Skeletal muscle tissue (tissue), 4 donors: ENCODE results near the gene PCDHGA1. TPM values are rescaled to one million over a fixed set of nuclear protein-coding genes. Genes with fewer than 3 reads are reported as not detected.
A peak's percentile ranks its signal among the peaks of the same experiment; 100 is the strongest.
"Not testable (repeated sequence)": the region's sequence is repeated elsewhere in the genome, so short reads cannot be mapped to it uniquely, and the experiment has no call there.

Experiments
- H3K27ac ChIP-seq: one replicate; pipeline ENCODE4 v1.7.0; 2013; ENCODE audit warnings: mild to moderate bottlenecking, low read depth, low read length, inconsistent platforms
- H3K27me3 ChIP-seq, 3 donors: one replicate each; pipeline ENCODE4 v1.7.0; 2013; ENCODE audit warnings: low read length in 3 of 3; ENCODE audit not compliant: control insufficient read depth in 3 of 3, insufficient read depth in 3 of 3
- H3K36me3 ChIP-seq, 3 donors: one replicate each; pipeline ENCODE4 v1.7.0; 2013; ENCODE audit warnings: low read length in 3 of 3; ENCODE audit not compliant: control insufficient read depth in 3 of 3, insufficient read depth in 3 of 3
- H3K4me1 ChIP-seq, 3 donors: one replicate each; pipeline ENCODE4 v1.7.0; 2013; ENCODE audit warnings: low read length in 3 of 3, mild to moderate bottlenecking in 3 of 3; ENCODE audit not compliant: control insufficient read depth in 3 of 3, insufficient read depth in 3 of 3
- H3K4me3 ChIP-seq, 3 donors: one replicate each; pipeline ENCODE4 v1.7.0; 2013; ENCODE audit warnings: low read length in 3 of 3
- H3K9ac ChIP-seq, 3 donors: one replicate each; pipeline ENCODE4 v1.7.0; 2013; ENCODE audit warnings: low read length in 3 of 3, mild to moderate bottlenecking in 3 of 3, moderate library complexity in 2 of 3, low read depth in 1 of 3
- H3K9me3 ChIP-seq, 3 donors: one replicate each; pipeline ENCODE4 v1.7.0; 2013; ENCODE audit warnings: low read length in 3 of 3; ENCODE audit not compliant: control insufficient read depth in 3 of 3
- total RNA-seq: library from RNA; depleted of rRNA; stranded (reverse); fragments of >200 nt; gene quantifications from one replicate; pipeline ENCODE4 v1.2.3, GENCODE V29; 2014
- donor health status: Osteomylitis.

Gene PCDHGA1
- total RNA-seq, 1 donor from 2014 or later: 0.52 TPM

GRCh38 chr5:141419074-141419880, 89.0 kb downstream of the PCDHGA1 start:
- peaks cover 24 to 43% (median 33%) of the 10 kb centered on the region in 3 donors for H3K9me3 ChIP-seq
- H3K27ac ChIP-seq: no peak overlapping the region
- peaks cover 0 to 32% (median 19%) of the 10 kb centered on the region in 3 donors for H3K4me1 ChIP-seq
- H3K27me3 ChIP-seq: peaks cover 2 to 3% (median 2%) of the 10 kb centered on the region in 3 donors
- no peak overlapping the region for H3K9ac ChIP-seq
- H3K4me3 ChIP-seq: peak overlapping the region; percentile 26 to 58 (median 37)
- H3K36me3 ChIP-seq: peaks cover 6 to 19% (median 7%) of the 10 kb centered on the region in 3 donors

GRCh38 chr5:141420855-141421488, 90.7 kb downstream of the PCDHGA1 start, which contains the start of gene PCDHGA11:
PCDHGA11 (plus strand) TSS chr5:141421051; CDS start chr5:141421228, 177 bp downstream.
- Histone ChIP-seq H3K36me3 (peaks cover 5 to 16% (median 6%) of the 10 kb centered on the region in 3 donors), H3K4me1 (peaks cover 0 to 25% (median 19%) of the 10 kb centered on the region in 3 donors), H3K27ac (peak within 1 kb of the TSS; percentile 19), H3K9me3 (peaks cover 30 to 39% (median 36%) of the 10 kb centered on the region in 3 donors), H3K9ac (peak within 1 kb of the TSS in 2 of 3 donors; percentile 50 to 63), H3K4me3 (peak within 1 kb of the TSS; percentile 59 to 71 (median 67)), H3K27me3 (peaks cover 0 to 3% (median 2%) of the 10 kb centered on the region in 3 donors)

GRCh38 chr5:141421489-141421855, 91.2 kb downstream of the PCDHGA1 start:
- H3K9ac ChIP-seq: peak overlapping the region in 2 of 3 donors; percentile 50 to 63
- peaks cover 5 to 18% (median 6%) of the 10 kb centered on the region in 3 donors for H3K36me3 ChIP-seq
- peak overlapping the region; percentile 59 to 71 (median 67) for H3K4me3 ChIP-seq
- peaks cover 0 to 3% (median 2%) of the 10 kb centered on the region in 3 donors for H3K27me3 ChIP-seq
- H3K4me1 ChIP-seq: peaks cover 0 to 25% (median 19%) of the 10 kb centered on the region in 3 donors
- H3K27ac ChIP-seq: peak overlapping the region; percentile 19
- H3K9me3 ChIP-seq: peaks cover 31 to 43% (median 41%) of the 10 kb centered on the region in 3 donors

- H3K4me3 ChIP-seq: peak overlapping the region in 2 of 3 donors; percentile 24 to 41
- peaks cover 0 to 3% (median 2%) of the 10 kb centered on the region in 3 donors for H3K27me3 ChIP-seq
- H3K9ac ChIP-seq: no peak overlapping the region
- no peak overlapping the region for H3K27ac ChIP-seq
- H3K4me1 ChIP-seq: peaks cover 0 to 25% (median 19%) of the 10 kb centered on the region in 3 donors
- peaks cover 9 to 25% (median 11%) of the 10 kb centered on the region in 3 donors for H3K36me3 ChIP-seq
- H3K9me3 ChIP-seq: peaks cover 39 to 55% (median 47%) of the 10 kb centered on the region in 3 donors
Observed at GRCh38 chr5:141422742-141423291, 92.5 kb downstream of the PCDHGA1 start.

- H3K36me3 ChIP-seq: peaks cover 7 to 16% (median 13%) of the 10 kb centered on the region in 3 donors
- H3K4me1 ChIP-seq: peaks cover 2 to 9% (median 4%) of the 10 kb centered on the region in 3 donors
- H3K4me3 ChIP-seq: peak overlapping the region in 2 of 3 donors; percentile 9
- H3K9me3 ChIP-seq: peaks cover 18 to 42% (median 29%) of the 10 kb centered on the region in 3 donors
- H3K27me3 ChIP-seq: no peaks in the 10 kb centered on the region
- no peak overlapping the region for H3K9ac ChIP-seq
- no peak overlapping the region for H3K27ac ChIP-seq
Observed at GRCh38 chr5:141427783-141428426, 97.6 kb downstream of the PCDHGA1 start.

GRCh38 chr5:141430332-141431113, 100.2 kb downstream of the PCDHGA1 start, which contains the start of gene PCDHGA12:
PCDHGA12 (plus strand) TSS chr5:141430507; CDS start chr5:141430760, 253 bp downstream.
- Histone ChIP-seq H3K27ac (no peak within 1 kb of the TSS), H3K9ac (peak within 1 kb of the TSS in 2 of 3 donors; percentile 43 to 51), H3K4me3 (peak within 1 kb of the TSS; percentile 54 to 78 (median 70)), H3K27me3 (no peaks in the 10 kb centered on the region), H3K9me3 (peaks cover 15 to 37% (median 17%) of the 10 kb centered on the region in 3 donors), H3K36me3 (peaks cover 7 to 16% (median 13%) of the 10 kb centered on the region in 3 donors), H3K4me1 (peaks cover 2 to 8% (median 4%) of the 10 kb centered on the region in 3 donors)

GRCh38 chr5:141431286-141431685, 101.0 kb downstream of the PCDHGA1 start:
- H3K4me3 ChIP-seq: peak overlapping the region; percentile 54 to 78 (median 70)
- H3K27ac ChIP-seq: no peak overlapping the region

GRCh38 chr5:141432308-141432707, 102.0 kb downstream of the PCDHGA1 start:
- H3K36me3 ChIP-seq: peaks cover 7 to 13% (median 11%) of the 10 kb centered on the region in 3 donors
- peaks cover 5 to 26% (median 10%) of the 10 kb centered on the region in 3 donors for H3K9me3 ChIP-seq
- H3K27ac ChIP-seq, H3K4me1 ChIP-seq, H3K9ac ChIP-seq, H3K27me3 ChIP-seq: not testable (repeated sequence)
- peak overlapping the region; percentile 29 to 78 (median 51) for H3K4me3 ChIP-seq

More at GRCh38 chr5:141431286-141431685, 101.0 kb downstream of the PCDHGA1 start:
- peak overlapping the region in 1 of 3 donors; percentile 50 for H3K9ac ChIP-seq
- H3K9me3 ChIP-seq: peaks cover 10 to 34% (median 13%) of the 10 kb centered on the region in 3 donors
- H3K4me1 ChIP-seq: peaks cover 2 to 8% (median 4%) of the 10 kb centered on the region in 3 donors
- H3K27me3 ChIP-seq: no peaks in the 10 kb centered on the region
- H3K36me3 ChIP-seq: peaks cover 7 to 13% (median 13%) of the 10 kb centered on the region in 3 donors
